Body of pancreas (tissue), 4 donors: ENCODE measurements around the gene MSH2. TPM values are rescaled to one million over a fixed set of nuclear protein-coding genes. Genes with fewer than 3 reads are reported as not detected.
"Not testable (repeated sequence)": the region's sequence is repeated elsewhere in the genome, so short reads cannot be mapped to it uniquely, and the experiment has no call there.

ENCODE experiments used
- ATAC-seq: fragments of 150-250 bp; one replicate; pipeline ENCODE4 v1.9.1; 2016
- DNase-seq, 4 donors: peaks; one replicate each; pipeline ENCODE4 v3.0.0-alpha.2; 2019
- H3K27ac ChIP-seq, 4 donors: fragments of 200-600 bp; sonication (generic); 1 replicate in 3 of 4; 2 replicates in 1 of 4; pipeline versions ENCODE4 v1.5.1 to v1.6.1; 2016 to 2019; ENCODE audit warnings: mild to moderate bottlenecking in 1 of 4, mixed read lengths in 1 of 4, moderate library complexity in 1 of 4
- H3K27me3 ChIP-seq, 2 donors: fragments of 200-600 bp; sonication (generic); one replicate each; pipeline ENCODE4 v1.6.0; 2016; ENCODE audit warnings: mild to moderate bottlenecking in 1 of 2
- H3K36me3 ChIP-seq, 2 donors: fragments of 200-600 bp; sonication (generic); replicated peaks in 1 of 2; 2 replicates each; pipeline ENCODE4 v1.5.1; 2016; ENCODE audit warnings: low read depth in 2 of 2; ENCODE audit not compliant: insufficient read depth in 1 of 2
- H3K4me1 ChIP-seq: fragments of 200-600 bp; sonication (generic); one replicate; pipeline ENCODE4 v1.6.0; 2016
- H3K4me3 ChIP-seq, 2 donors: fragments of 200-600 bp; sonication (generic); 1 replicate in 1 of 2; 2 replicates in 1 of 2; pipeline ENCODE4 v1.5.1; 2016 to 2019
- H3K9me3 ChIP-seq, 3 donors: fragments of 200-600 bp; sonication (generic); 1 replicate in 2 of 3; 2 replicates in 1 of 3; pipeline ENCODE4 v1.5.1; 2016
- CTCF ChIP-seq, 7 experiments: fragments of 450-650 bp in 4 of 7; fragments of 200-600 bp in 3 of 7; sonication (generic) in 3 of 7; IDR thresholded peaks; one replicate each; pipeline ENCODE4 v1.5.1; 2016 to 2019; ENCODE audit warnings: antibody characterized with exemption in 7 of 7
- POLR2A ChIP-seq, 3 donors: fragments of 450-650 bp; IDR thresholded peaks; one replicate each; pipeline ENCODE4 v1.6.1; 2016; ENCODE audit warnings: antibody characterized with exemption in 3 of 3, mild to moderate bottlenecking in 2 of 3
- WGBS, 2 donors: methylation state at CpG; one replicate each; pipeline ENCODE4 v1.1.5; 2017; 5-methylcytosine and 5-hydroxymethylcytosine counted together
- intact Hi-C: fragments of 100-400 bp; cut with DNase I; formaldehyde crosslinking; loops from one replicate; pipeline ENCODE4 v1.15.1; 2023
- total RNA-seq, 2 donors: library from RNA; depleted of rRNA; stranded (reverse); fragments of >200 nt; gene quantifications; one replicate each; pipeline ENCODE4 v1.1.0, GENCODE V29; 2016

MSH2 gene
- total RNA-seq, 2 donors from 2014 or later: 9.9 TPM

GRCh38 chr2:47422016-47422415 is 19.1 kb downstream of the MSH2 start:
- WGBS, 2 donors: 92 to 100% methylated on average over 4 of the region's 4 CpGs
- H3K36me3 ChIP-seq: peaks cover 0 to 5% of the 10 kb centered on the region in 2 donors
- no peak overlapping the region for H3K4me3 ChIP-seq
- no peaks in the 10 kb centered on the region for H3K27me3 ChIP-seq
- DNase-seq (no peak), ATAC-seq (no peak)
- H3K4me1 ChIP-seq: no peaks in the 10 kb centered on the region
- no peak for TF ChIP-seq POLR2A (IDR thresholded peaks at IDR 0.05)
- no peak for TF ChIP-seq CTCF (IDR thresholded peaks at IDR 0.05)
- H3K27ac ChIP-seq: no peak overlapping the region
- intact Hi-C loops: no loop called here
- H3K9me3 ChIP-seq: no peaks in the 10 kb centered on the region

- Histone ChIP-seq H3K9me3 (no peaks in the 10 kb centered on the region), H3K27ac (no peak overlapping the region), H3K27me3 (no peaks in the 10 kb centered on the region), H3K4me3 (no peak overlapping the region), H3K36me3 (peaks cover 0 to 4% of the 10 kb centered on the region in 2 donors), H3K4me1 (no peaks in the 10 kb centered on the region)
- intact Hi-C loops: no loop called here
- no peak for TF ChIP-seq POLR2A (IDR thresholded peaks at IDR 0.05)
- TF ChIP-seq CTCF (IDR thresholded peaks at IDR 0.05): no peak
- DNase-seq: no peak
- no peak for ATAC-seq
- WGBS, 2 donors: 88 to 92% methylated on average over 2 of the region's 2 CpGs
Measured at GRCh38 chr2:47422560-47422959, 19.6 kb downstream of the MSH2 start.

GRCh38 chr2:47426786-47427185 is 23.8 kb downstream of the MSH2 start:
- intact Hi-C loops: no loop called here
- 84 to 89% methylated on average over 4 of the region's 4 CpGs for WGBS, 2 donors

GRCh38 chr2:47429795-47430194 is 26.8 kb downstream of the MSH2 start:
- Histone ChIP-seq H3K4me3 (no peak overlapping the region), H3K4me1 (no peaks in the 10 kb centered on the region), H3K27me3 (no peaks in the 10 kb centered on the region), H3K9me3 (no peaks in the 10 kb centered on the region), H3K36me3 (no peaks in the 10 kb centered on the region), H3K27ac (no peak overlapping the region)
- no peak for TF ChIP-seq CTCF (IDR thresholded peaks at IDR 0.05)
- TF ChIP-seq POLR2A (IDR thresholded peaks at IDR 0.05): no peak
- DNase-seq: no peak
- no peak for ATAC-seq
- intact Hi-C loops: no loop called here
- WGBS, 2 donors: 91 to 95% methylated on average over 6 of the region's 6 CpGs

More at GRCh38 chr2:47426786-47427185, 23.8 kb downstream of the MSH2 start:
- no peak for TF ChIP-seq POLR2A (IDR thresholded peaks at IDR 0.05)
- TF ChIP-seq CTCF (IDR thresholded peaks at IDR 0.05): no peak
- no peaks in the 10 kb centered on the region for H3K4me1 ChIP-seq
- no peaks in the 10 kb centered on the region for H3K9me3 ChIP-seq
- no peak overlapping the region for H3K27ac ChIP-seq
- H3K4me3 ChIP-seq: no peak overlapping the region
- no peaks in the 10 kb centered on the region for H3K27me3 ChIP-seq
- H3K36me3 ChIP-seq: no peaks in the 10 kb centered on the region
- DNase-seq (no peak), ATAC-seq (no peak)

- H3K27me3 ChIP-seq, H3K9me3 ChIP-seq, ATAC-seq, DNase-seq, H3K4me1 ChIP-seq, H3K4me3 ChIP-seq, intact Hi-C loops, H3K27ac ChIP-seq, H3K36me3 ChIP-seq: not testable (repeated sequence)
- WGBS, 2 donors: no CpG with 5 or more reads among the region's 32 CpGs
Measured at GRCh38 chr2:47433006-47433405, 30.1 kb downstream of the MSH2 start.

- H3K36me3 ChIP-seq, intact Hi-C loops, ATAC-seq, H3K27ac ChIP-seq, H3K4me1 ChIP-seq, H3K4me3 ChIP-seq, H3K27me3 ChIP-seq, DNase-seq, H3K9me3 ChIP-seq: not testable (repeated sequence)
- 100% methylated on average over 1 of the region's 31 CpGs; no CpG with 5 or more reads in 1 of the 2 donors for WGBS, 2 donors
Measured at GRCh38 chr2:47433445-47433844, 30.5 kb downstream of the MSH2 start.
